SJSA1 (cell line): ENCODE measurements around the gene SLC5A6. TPM values are rescaled to one million over a fixed set of nuclear protein-coding genes. Genes with fewer than 3 reads are reported as not detected.
A peak's percentile ranks its signal among the peaks of the same experiment; 100 is the strongest.
"Not testable (repeated sequence)": the region's sequence is repeated elsewhere in the genome, so short reads cannot be mapped to it uniquely, and the experiment has no call there.

Source experiments
- DNase-seq, 2 experiments: peaks; one replicate each; pipeline ENCODE4 v3.0.0-alpha.2; 2015 to 2020; ENCODE audit warnings: low spot score in 2 of 2, low read depth in 1 of 2
- H3K27ac ChIP-seq: fragments of 250-450 bp; sonication (Bioruptor Pico); 2 replicates; pipeline ENCODE4 v1.5.1; 2020; ENCODE audit warnings: mild to moderate bottlenecking, moderate library complexity
- H3K27me3 ChIP-seq: fragments of 250-450 bp; sonication (Bioruptor Pico); replicated peaks from 2 replicates; pipeline ENCODE4 v1.5.1; 2020; ENCODE audit warnings: mild to moderate bottlenecking, moderate library complexity
- H3K36me3 ChIP-seq: fragments of 250-450 bp; sonication (Bioruptor Pico); 2 replicates; pipeline ENCODE4 v1.5.1; 2020; ENCODE audit warnings: mild to moderate bottlenecking
- H3K4me1 ChIP-seq: fragments of 250-450 bp; sonication (Bioruptor Pico); replicated peaks from 2 replicates; pipeline ENCODE4 v1.6.1; 2021; ENCODE audit warnings: mild to moderate bottlenecking
- H3K4me3 ChIP-seq: fragments of 250-450 bp; sonication (Bioruptor Pico); 2 replicates; pipeline ENCODE4 v1.5.1; 2020; ENCODE audit warnings: mild to moderate bottlenecking
- H3K9me3 ChIP-seq: fragments of 250-450 bp; sonication (Bioruptor Pico); replicated peaks from 2 replicates; pipeline ENCODE4 v1.5.1; 2020; ENCODE audit warnings: mild to moderate bottlenecking
- total RNA-seq: library from RNA; depleted of rRNA; stranded (reverse); fragments of >200 nt; shearing (Covaris generic); gene quantifications from 2 replicates; pipeline ENCODE4 v1.2.3, GENCODE V29; 2014

SLC5A6 gene
- total RNA-seq, 1 experiment from 2014 or later = 40.8 TPM

- H3K27me3 ChIP-seq = no peaks in the 10 kb centered on the region
- DNase-seq = no peak
- peak overlapping the region; percentile 98 for H3K27ac ChIP-seq
- H3K9me3 ChIP-seq = 0 out of 2 replicates have a peak, but pooled peaks cover 4% of the 10 kb centered on the region
- no peaks in the 10 kb centered on the region for H3K36me3 ChIP-seq
- no peak overlapping the region for H3K4me3 ChIP-seq
- peaks cover 76% of the 10 kb centered on the region for H3K4me1 ChIP-seq
These were observed 25.3 kb downstream of the SLC5A6 start for GRCh38 chr2:27186613-27187345.

- Histone ChIP-seq H3K27ac (peak overlapping the region; percentile 98), H3K4me3 (no peak overlapping the region)
These were observed 26.6 kb downstream of the SLC5A6 start for GRCh38 chr2:27185331-27186026.

GRCh38 chr2:27184115-27184514, 28.0 kb downstream of the SLC5A6 start:
- H3K4me1 ChIP-seq = peaks cover 95% of the 10 kb centered on the region
- H3K9me3 ChIP-seq = 0 out of 2 replicates have a peak, but pooled peaks cover 4% of the 10 kb centered on the region
- no peak overlapping the region for H3K4me3 ChIP-seq
- H3K36me3 ChIP-seq = no peaks in the 10 kb centered on the region
- H3K27me3 ChIP-seq = no peaks in the 10 kb centered on the region
- DNase-seq = peak in 1 of 2 experiments; percentile 53
- peak overlapping the region; percentile 98 for H3K27ac ChIP-seq

More at GRCh38 chr2:27185331-27186026, 26.6 kb downstream of the SLC5A6 start:
- Histone ChIP-seq H3K27me3 (no peaks in the 10 kb centered on the region), H3K4me1 (peaks cover 83% of the 10 kb centered on the region), H3K36me3 (no peaks in the 10 kb centered on the region), H3K9me3 (0 out of 2 replicates have a peak, but pooled peaks cover 4% of the 10 kb centered on the region)
- DNase-seq = peak; percentile 86 to 96

- peak overlapping the region; percentile 98 for H3K27ac ChIP-seq
- peak; percentile 92 to 96 for DNase-seq
- no peaks in the 10 kb centered on the region for H3K36me3 ChIP-seq
- H3K4me3 ChIP-seq = no peak overlapping the region
- peaks cover 80% of the 10 kb centered on the region for H3K4me1 ChIP-seq
- H3K9me3 ChIP-seq = 0 out of 2 replicates have a peak, but pooled peaks cover 4% of the 10 kb centered on the region
- no peaks in the 10 kb centered on the region for H3K27me3 ChIP-seq
These were observed 29.7 kb downstream of the SLC5A6 start for GRCh38 chr2:27182346-27182745.

DNA sequence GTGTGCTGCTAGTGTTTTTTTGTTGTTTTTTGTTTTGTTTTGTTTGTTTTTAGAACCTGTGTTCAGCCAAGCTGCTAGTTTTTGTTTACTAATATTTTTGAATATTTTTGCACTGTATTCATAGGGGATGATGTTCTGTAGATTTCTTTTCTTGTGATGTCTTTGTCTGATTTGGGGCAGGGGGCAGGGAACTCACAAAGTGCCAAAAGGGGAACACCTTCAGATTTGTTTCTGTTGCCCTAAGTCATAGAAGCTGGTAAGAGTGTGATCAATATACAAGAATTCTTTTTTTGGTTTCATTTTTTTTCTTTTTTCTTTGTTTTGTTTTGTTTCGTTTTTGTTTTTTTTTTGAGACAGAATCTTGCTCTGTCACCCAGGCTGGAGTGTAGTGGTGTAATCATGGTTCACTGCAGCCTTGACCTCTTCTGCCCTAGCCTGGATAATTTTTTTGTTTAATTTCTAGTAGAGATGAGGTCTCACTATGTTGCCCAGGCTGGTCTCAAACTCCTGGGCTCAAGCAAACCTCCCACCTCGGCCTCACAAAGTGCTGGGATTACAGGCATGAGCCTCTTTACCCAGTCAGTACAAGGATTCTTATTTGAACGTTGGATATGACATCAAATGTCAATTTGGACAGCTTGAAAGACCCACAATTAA, 32.6 kb downstream of the SLC5A6 start:
- no peaks in the 10 kb centered on the region for H3K36me3 ChIP-seq
- no peak for DNase-seq
- peak overlapping the region; percentile 98 for H3K27ac ChIP-seq
- H3K9me3 ChIP-seq = 0 out of 2 replicates have a peak, but pooled peaks cover 4% of the 10 kb centered on the region
- H3K4me3 ChIP-seq = no peak overlapping the region
- peaks cover 60% of the 10 kb centered on the region for H3K4me1 ChIP-seq
- H3K27me3 ChIP-seq = no peaks in the 10 kb centered on the region

DNA sequence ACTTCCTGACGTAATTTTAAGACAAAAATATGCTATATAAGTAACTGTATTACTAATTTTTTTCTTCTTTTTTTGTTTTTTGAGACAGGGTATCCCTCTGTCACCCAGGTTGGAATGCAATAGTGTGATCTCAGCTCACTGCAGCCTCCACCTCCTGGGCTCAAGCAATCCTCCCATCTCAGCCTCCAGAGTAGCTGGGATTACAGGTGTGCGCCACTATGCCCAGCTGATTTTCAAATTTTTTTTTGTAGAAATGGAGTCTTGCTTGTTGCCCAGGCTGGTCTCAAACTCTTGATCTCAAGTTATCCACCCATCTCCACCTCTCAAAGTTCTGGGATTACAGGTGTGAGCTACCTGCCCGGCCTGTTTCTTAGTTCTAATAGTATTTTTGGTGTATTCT, 33.6 kb downstream of the SLC5A6 start:
- H3K27me3 ChIP-seq = no peaks in the 10 kb centered on the region

DNA sequence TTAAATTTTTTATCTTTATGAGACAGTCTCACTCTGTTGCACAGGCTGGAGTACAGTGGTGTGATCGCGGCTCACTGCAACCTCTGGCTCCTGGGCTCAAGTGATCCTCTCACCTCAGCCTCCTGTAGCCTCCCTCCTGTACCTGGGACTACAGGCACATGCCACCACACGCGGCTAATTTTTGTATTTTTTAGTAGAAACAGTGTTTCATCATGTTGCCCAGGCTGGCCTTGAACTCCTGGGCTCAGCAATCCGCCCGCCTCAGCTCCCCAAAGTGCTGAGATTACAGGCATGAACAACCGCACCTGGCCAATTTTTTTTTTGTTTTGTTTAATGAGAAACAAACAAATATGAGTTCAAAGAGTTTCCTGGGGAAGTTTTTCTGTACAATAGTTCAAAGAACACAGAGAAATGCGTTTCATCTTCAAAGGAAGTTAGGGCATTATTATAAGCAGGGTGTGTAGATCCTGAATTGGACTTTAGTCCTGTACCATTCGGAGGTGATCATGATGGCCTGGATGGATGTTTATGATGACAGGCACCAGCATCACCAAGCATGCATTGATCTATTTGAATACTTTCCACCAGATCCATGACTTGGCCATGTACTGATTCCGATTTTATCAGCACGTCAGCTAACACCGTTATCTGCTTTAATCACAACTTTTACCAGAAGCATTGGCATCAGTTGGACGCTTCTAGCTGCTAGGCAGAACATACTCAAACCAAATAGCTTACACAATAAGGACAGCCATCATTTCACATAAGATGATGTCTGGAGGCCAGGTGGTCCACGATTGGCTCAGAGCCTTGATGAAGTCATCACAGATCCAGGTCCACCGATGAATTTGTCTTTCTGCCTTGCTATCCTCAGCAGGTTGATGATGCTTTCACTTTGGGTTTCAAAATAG, 34.4 kb downstream of the SLC5A6 start:
- no peak overlapping the region for H3K4me3 ChIP-seq
- DNase-seq = no peak
- peaks cover 47% of the 10 kb centered on the region for H3K4me1 ChIP-seq
- H3K27me3 ChIP-seq = no peaks in the 10 kb centered on the region
- H3K9me3 ChIP-seq = no peaks in the 10 kb centered on the region
- no peak overlapping the region for H3K27ac ChIP-seq
- H3K36me3 ChIP-seq = no peaks in the 10 kb centered on the region

More for the DNA sequence above, 33.6 kb downstream of the SLC5A6 start:
- Histone ChIP-seq H3K4me3 (no peak overlapping the region), H3K9me3 (no peaks in the 10 kb centered on the region), H3K36me3 (no peaks in the 10 kb centered on the region), H3K4me1 (peaks cover 54% of the 10 kb centered on the region), H3K27ac (no peak overlapping the region)
- no peak for DNase-seq

GRCh38 chr2:27175781-27176180, 36.3 kb downstream of the SLC5A6 start:
- H3K27me3 ChIP-seq, H3K36me3 ChIP-seq, DNase-seq, H3K27ac ChIP-seq, H3K9me3 ChIP-seq, H3K4me3 ChIP-seq: not testable (repeated sequence)
- H3K4me1 ChIP-seq = peaks cover 32% of the 10 kb centered on the region

- Histone ChIP-seq H3K36me3 (no peaks in the 10 kb centered on the region), H3K27me3 (no peaks in the 10 kb centered on the region), H3K27ac (no peak overlapping the region), H3K4me3 (no peak overlapping the region), H3K9me3 (no peaks in the 10 kb centered on the region), H3K4me1 (peaks cover 31% of the 10 kb centered on the region)
- no peak for DNase-seq
These were observed 36.7 kb downstream of the SLC5A6 start for GRCh38 chr2:27175330-27175729.

DNA sequence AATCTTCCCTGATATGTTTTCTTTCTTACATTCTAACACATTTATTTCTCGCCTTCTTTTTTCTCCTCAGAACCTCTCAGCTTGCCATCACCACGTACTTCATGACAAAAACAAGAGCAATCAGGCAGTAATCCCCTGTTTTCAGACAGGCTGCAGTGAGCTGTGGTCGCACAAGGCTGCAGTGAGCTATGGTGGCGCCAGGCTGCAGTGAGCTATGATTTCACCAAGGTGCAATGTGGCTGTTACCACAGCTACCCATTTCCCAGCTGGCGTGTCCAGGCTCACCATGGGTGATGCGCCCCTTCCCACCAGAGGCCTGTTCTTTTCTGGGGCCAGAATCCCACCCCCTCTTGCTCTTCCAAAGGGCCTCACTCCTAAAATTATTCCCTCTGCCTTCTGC, 37.4 kb downstream of the SLC5A6 start:
- Histone ChIP-seq H3K27ac (peak overlapping the region; percentile 11; the same call in 1 of the 2 replicates), H3K9me3 (no peaks in the 10 kb centered on the region), H3K4me1 (peaks cover 30% of the 10 kb centered on the region), H3K36me3 (no peaks in the 10 kb centered on the region), H3K27me3 (no peaks in the 10 kb centered on the region), H3K4me3 (no peak overlapping the region)
- DNase-seq = no peak

- Histone ChIP-seq H3K9me3 (no peaks in the 10 kb centered on the region), H3K4me3 (no peak overlapping the region), H3K27ac (no peak overlapping the region), H3K4me1 (peaks cover 22% of the 10 kb centered on the region), H3K36me3 (no peaks in the 10 kb centered on the region), H3K27me3 (no peaks in the 10 kb centered on the region)
- DNase-seq = no peak
These were observed 40.7 kb downstream of the SLC5A6 start for GRCh38 chr2:27171351-27171848.

DNA sequence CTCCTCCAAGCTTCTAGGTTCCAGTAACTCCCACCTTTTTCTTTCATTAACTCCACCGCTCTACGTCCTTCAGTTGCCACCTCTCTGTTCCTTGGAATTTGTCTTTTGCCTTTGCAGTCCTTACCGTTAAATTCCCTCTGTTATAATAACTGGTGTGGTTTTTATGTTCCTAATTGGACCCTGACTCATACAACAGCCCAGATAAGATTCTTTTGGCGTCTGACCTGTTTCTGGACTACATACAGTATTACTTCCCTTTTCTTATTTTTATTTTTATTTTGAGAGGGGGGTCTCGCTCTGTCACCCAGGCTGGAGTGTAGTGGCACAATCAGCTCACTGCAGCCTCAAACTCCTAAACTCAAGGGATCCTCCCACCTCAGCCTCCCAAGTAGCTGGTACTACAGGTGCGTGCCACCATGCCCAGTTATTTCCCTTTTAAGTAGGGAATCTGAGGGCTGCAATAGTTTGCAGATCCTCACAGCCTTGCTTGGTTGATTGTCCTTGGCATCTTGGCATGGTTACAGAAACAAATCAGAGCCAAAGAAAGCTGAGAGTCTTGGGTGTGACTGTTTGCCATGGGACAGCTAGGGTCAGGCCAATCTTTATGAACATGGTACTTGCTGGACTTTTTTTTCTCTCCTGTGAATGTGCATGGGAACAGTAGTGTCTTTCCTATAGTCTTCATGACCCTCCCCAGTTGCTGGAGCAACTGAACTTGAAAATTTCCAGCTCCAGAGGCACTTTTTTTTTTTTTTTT, 41.3 kb downstream of the SLC5A6 start:
- DNase-seq = no peak
- no peaks in the 10 kb centered on the region for H3K9me3 ChIP-seq
- H3K27ac ChIP-seq = no peak overlapping the region
- H3K4me3 ChIP-seq = no peak overlapping the region
- H3K27me3 ChIP-seq = no peaks in the 10 kb centered on the region
- H3K36me3 ChIP-seq = no peaks in the 10 kb centered on the region
- peaks cover 22% of the 10 kb centered on the region for H3K4me1 ChIP-seq
